Testis (tissue), 2 donors: ENCODE data around the gene MYRFL.

Experiments
- POLR2A ChIP-seq: fragments of 450-650 bp; IDR thresholded peaks from one replicate; pipeline ENCODE4 v1.6.1; 2017; ENCODE audit warnings: antibody characterized with exemption, mild to moderate bottlenecking, moderate library complexity
- TF ChIP-seq, protein P1 (sequence below), 3 experiments: fragments of 450-650 bp in 2 of 3; fragments of 200-600 bp in 1 of 3; sonication (generic) in 1 of 3; IDR thresholded peaks; one replicate each; pipeline ENCODE4 v1.5.1; 2016 to 2019; ENCODE audit warnings: antibody characterized with exemption in 3 of 3, mild to moderate bottlenecking in 2 of 3, moderate library complexity in 1 of 3

DNA sequence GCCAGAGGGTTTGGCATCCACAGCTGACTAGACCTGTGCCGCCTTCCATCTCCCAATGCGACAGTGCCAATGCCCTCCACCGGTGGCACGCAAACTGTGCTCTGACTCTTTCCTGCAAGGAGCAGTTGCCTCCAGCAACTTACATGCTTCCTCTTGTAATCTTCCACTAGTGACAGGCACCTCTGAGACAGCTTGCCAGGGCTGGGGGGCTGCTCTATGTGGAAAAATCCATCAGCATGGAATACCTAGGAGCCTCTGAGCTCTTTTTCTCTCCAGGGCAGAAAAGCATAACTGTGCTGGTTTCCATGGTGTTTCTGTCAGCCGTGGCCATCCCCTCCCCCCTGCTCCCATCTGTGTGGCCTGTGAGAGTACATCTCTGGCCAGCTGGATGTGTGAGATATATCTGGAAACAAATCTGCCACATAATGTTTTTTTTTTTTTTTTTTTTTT, 110.6 kb downstream of the MYRFL start:
- no peak for TF ChIP-seq POLR2A
- TF ChIP-seq, protein P1, sequence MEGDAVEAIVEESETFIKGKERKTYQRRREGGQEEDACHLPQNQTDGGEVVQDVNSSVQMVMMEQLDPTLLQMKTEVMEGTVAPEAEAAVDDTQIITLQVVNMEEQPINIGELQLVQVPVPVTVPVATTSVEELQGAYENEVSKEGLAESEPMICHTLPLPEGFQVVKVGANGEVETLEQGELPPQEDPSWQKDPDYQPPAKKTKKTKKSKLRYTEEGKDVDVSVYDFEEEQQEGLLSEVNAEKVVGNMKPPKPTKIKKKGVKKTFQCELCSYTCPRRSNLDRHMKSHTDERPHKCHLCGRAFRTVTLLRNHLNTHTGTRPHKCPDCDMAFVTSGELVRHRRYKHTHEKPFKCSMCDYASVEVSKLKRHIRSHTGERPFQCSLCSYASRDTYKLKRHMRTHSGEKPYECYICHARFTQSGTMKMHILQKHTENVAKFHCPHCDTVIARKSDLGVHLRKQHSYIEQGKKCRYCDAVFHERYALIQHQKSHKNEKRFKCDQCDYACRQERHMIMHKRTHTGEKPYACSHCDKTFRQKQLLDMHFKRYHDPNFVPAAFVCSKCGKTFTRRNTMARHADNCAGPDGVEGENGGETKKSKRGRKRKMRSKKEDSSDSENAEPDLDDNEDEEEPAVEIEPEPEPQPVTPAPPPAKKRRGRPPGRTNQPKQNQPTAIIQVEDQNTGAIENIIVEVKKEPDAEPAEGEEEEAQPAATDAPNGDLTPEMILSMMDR (IDR thresholded peaks at IDR 0.05): no peak
